ENCODE measurements around the gene ACOT12. TPM values are rescaled to one million over a fixed set of nuclear protein-coding genes. Genes with fewer than 3 reads are reported as not detected.

Gene ACOT12
- total and polyA plus RNA-seq, 2 of the 13 experiments (the other 11 are each of a cell fraction or from before 2014, with no cell fraction given): not detected

DNA sequence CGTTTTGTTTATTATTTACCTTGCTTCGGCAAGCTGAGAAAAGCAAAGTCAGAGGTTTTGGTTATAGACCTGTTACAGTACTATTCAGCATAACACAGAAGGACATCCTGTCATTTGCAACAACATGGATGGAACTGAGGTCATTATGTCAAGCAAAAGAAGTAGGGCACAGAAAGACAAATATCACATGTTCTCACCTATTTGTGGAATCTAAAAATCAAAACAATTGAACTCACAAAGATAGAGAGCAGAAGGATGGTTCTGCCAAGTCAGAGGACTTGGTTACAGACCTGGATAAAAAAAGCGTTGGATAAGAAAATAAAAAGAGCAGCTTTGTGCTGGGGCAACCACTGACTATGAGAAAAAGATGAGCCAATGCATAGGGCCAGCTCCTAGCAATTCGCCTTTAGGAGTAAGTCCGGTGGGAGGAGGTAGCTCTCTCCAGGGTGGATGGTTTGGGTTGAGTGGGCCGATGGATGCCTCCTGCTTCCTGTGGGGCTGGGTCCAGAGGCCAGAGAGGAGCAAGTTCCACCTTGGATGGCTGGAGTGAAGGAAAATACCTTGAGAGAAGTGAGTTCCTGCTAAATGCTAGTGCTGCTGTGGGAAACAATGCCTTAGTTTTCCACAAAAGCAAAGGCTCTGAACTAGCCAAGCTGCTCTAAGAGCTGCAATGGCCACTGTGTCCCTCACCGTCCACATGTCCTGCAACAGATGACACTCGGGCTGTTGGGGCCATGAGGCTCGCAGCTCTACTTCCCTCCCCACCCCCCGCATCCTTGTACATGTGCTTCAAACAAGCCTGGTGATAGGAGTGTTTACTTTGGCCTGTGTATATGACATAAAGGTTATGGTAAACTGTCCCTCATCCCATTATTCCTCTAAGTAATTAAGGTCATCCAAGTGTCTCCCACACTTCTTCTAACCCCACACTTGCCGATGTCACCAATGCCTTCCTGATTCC is 38.4 kb downstream of the ACOT12 start (continued):
- TF ChIP-seq SNAPC4 (CRISPR knock-in tag; IDR thresholded peaks at IDR 0.05) (no peak), ISL2 (CRISPR knock-in tag; IDR thresholded peaks at IDR 0.05) (no peak), RFX5 (IDR thresholded peaks at IDR 0.05; ENCODE audit: low read depth, low read length) (0 out of 2 replicates have a peak, but pooled peaks have one; percentile 29), KDM5B (CRISPR knock-in tag; IDR thresholded peaks at IDR 0.05; ENCODE audit: borderline replicate concordance) (peak; percentile 69; the same call in 1 of the 2 replicates), NCOA5 (CRISPR knock-in tag; IDR thresholded peaks at IDR 0.05) (no peak), REL (CRISPR knock-in tag; conservative IDR thresholded peaks at IDR 0.05) (no peak), HNRNPL (IDR thresholded peaks at IDR 0.05; ENCODE audit: low read depth, low read length) (no peak), DNMT3B (CRISPR knock-in tag; conservative IDR thresholded peaks at IDR 0.05) (no peak), ZNF446 (CRISPR knock-in tag; IDR thresholded peaks at IDR 0.05) (no peak), ZNF318 (CRISPR knock-in tag; IDR thresholded peaks at IDR 0.05) (no peak), TCF7L2 (IDR thresholded peaks at IDR 0.05; ENCODE audit: low read depth, low read length) (no peak), HOXA7 (CRISPR knock-in tag; IDR thresholded peaks at IDR 0.05) (no peak), HNF4A (CRISPR knock-in tag; IDR thresholded peaks at IDR 0.05) (peak; percentile 8; the same call in 1 of the 2 replicates)
- TF ChIP-seq, protein P1, sequence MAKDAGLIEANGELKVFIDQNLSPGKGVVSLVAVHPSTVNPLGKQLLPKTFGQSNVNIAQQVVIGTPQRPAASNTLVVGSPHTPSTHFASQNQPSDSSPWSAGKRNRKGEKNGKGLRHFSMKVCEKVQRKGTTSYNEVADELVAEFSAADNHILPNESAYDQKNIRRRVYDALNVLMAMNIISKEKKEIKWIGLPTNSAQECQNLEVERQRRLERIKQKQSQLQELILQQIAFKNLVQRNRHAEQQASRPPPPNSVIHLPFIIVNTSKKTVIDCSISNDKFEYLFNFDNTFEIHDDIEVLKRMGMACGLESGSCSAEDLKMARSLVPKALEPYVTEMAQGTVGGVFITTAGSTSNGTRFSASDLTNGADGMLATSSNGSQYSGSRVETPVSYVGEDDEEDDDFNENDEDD (CRISPR knock-in tag; IDR thresholded peaks at IDR 0.05; ENCODE audit: borderline replicate concordance): no peak
